ENCODE results near the gene NIPAL3.

NIPAL3 gene

GRCh38 chr1:24384251-24385090 is 31.1 kb upstream of the NIPAL3 start:
- ATAC-seq (replicated peaks) (peak; percentile 76), DNase-seq (peak in 1 of 3 experiments; percentile 13)
- Mint-ChIP-seq H3K27me3 (no peaks in the 10 kb centered on the region), H3K36me3 (ENCODE audit: insufficient read depth) (peaks cover 5% of the 10 kb centered on the region), H3K9me3 (no peaks in the 10 kb centered on the region), H3K4me3 (peak overlapping the region in 1 of 2 donors; percentile 55), H3K27ac (peak overlapping the region; percentile 56 to 89), H3K4me1 (ENCODE audit: low read depth in 2 of 2) (peaks cover 4 to 23% of the 10 kb centered on the region in 2 donors)

- Mint-ChIP-seq H3K36me3 (ENCODE audit: insufficient read depth) (peaks cover 3% of the 10 kb centered on the region), H3K9me3 (no peaks in the 10 kb centered on the region), H3K27me3 (no peaks in the 10 kb centered on the region), H3K4me1 (ENCODE audit: low read depth in 2 of 2) (peaks cover 4 to 23% of the 10 kb centered on the region in 2 donors), H3K4me3 (peak overlapping the region in 1 of 2 donors; percentile 55), H3K27ac (peak overlapping the region in 1 of 2 donors; percentile 89)
- ATAC-seq (replicated peaks) (peak; percentile 37), DNase-seq (peak in 1 of 3 experiments; percentile 9)
These were observed 30.3 kb upstream of the NIPAL3 start for GRCh38 chr1:24385160-24385940.

GRCh38 chr1:24386241-24386640 is 29.4 kb upstream of the NIPAL3 start:
- peaks cover under 1% of the 10 kb centered on the region for H3K36me3 Mint-ChIP-seq (ENCODE audit: insufficient read depth)
- H3K27me3 Mint-ChIP-seq: no peaks in the 10 kb centered on the region
- ATAC-seq (replicated peaks): no peak
- H3K27ac Mint-ChIP-seq: no peak overlapping the region
- DNase-seq: no peak
- H3K4me3 Mint-ChIP-seq: no peak overlapping the region
- peaks cover 6 to 24% of the 10 kb centered on the region in 2 donors for H3K4me1 Mint-ChIP-seq (ENCODE audit: low read depth in 2 of 2)
- no peaks in the 10 kb centered on the region for H3K9me3 Mint-ChIP-seq

GRCh38 chr1:24386931-24387330 is 28.7 kb upstream of the NIPAL3 start:
- H3K36me3 Mint-ChIP-seq (ENCODE audit: insufficient read depth): peaks cover 6% of the 10 kb centered on the region
- no peak overlapping the region for H3K27ac Mint-ChIP-seq
- H3K9me3 Mint-ChIP-seq: no peaks in the 10 kb centered on the region
- no peak overlapping the region for H3K4me3 Mint-ChIP-seq
- no peak for ATAC-seq (replicated peaks)
- peaks cover 13 to 31% of the 10 kb centered on the region in 2 donors for H3K4me1 Mint-ChIP-seq (ENCODE audit: low read depth in 2 of 2)
- H3K27me3 Mint-ChIP-seq: no peaks in the 10 kb centered on the region
- no peak for DNase-seq

- Mint-ChIP-seq H3K27me3 (no peaks in the 10 kb centered on the region), H3K27ac (no peak overlapping the region), H3K4me1 (ENCODE audit: low read depth in 2 of 2) (peaks cover 19 to 37% of the 10 kb centered on the region in 2 donors), H3K9me3 (no peaks in the 10 kb centered on the region), H3K36me3 (ENCODE audit: insufficient read depth) (peaks cover 6% of the 10 kb centered on the region), H3K4me3 (no peak overlapping the region)
- DNase-seq (no peak), ATAC-seq (replicated peaks) (no peak)
These were observed 27.9 kb upstream of the NIPAL3 start for GRCh38 chr1:24387636-24388175.

GRCh38 chr1:24388331-24388885 is 27.2 kb upstream of the NIPAL3 start:
- no peak for ATAC-seq (replicated peaks)
- no peaks in the 10 kb centered on the region for H3K9me3 Mint-ChIP-seq

GRCh38 chr1:24389231-24389678 is 26.3 kb upstream of the NIPAL3 start:
- H3K4me1 Mint-ChIP-seq (ENCODE audit: low read depth in 2 of 2): peaks cover 26 to 34% of the 10 kb centered on the region in 2 donors
- no peak overlapping the region for H3K27ac Mint-ChIP-seq
- peaks cover 6% of the 10 kb centered on the region for H3K36me3 Mint-ChIP-seq (ENCODE audit: insufficient read depth)
- H3K9me3 Mint-ChIP-seq: no peaks in the 10 kb centered on the region
- H3K4me3 Mint-ChIP-seq: no peak overlapping the region
- DNase-seq: no peak
- no peak for ATAC-seq (replicated peaks)
- no peaks in the 10 kb centered on the region for H3K27me3 Mint-ChIP-seq

More at GRCh38 chr1:24388331-24388885, 27.2 kb upstream of the NIPAL3 start:
- no peak for DNase-seq
- Mint-ChIP-seq H3K27ac (no peak overlapping the region), H3K4me1 (ENCODE audit: low read depth in 2 of 2) (peaks cover 22 to 37% of the 10 kb centered on the region in 2 donors), H3K27me3 (no peaks in the 10 kb centered on the region), H3K36me3 (ENCODE audit: insufficient read depth) (peaks cover 6% of the 10 kb centered on the region), H3K4me3 (no peak overlapping the region)

- peak; percentile 58 to 68 (median 61) for DNase-seq
- Mint-ChIP-seq H3K4me1 (ENCODE audit: low read depth in 2 of 2) (peaks cover 21% of the 10 kb centered on the region in 2 donors), H3K27me3 (no peaks in the 10 kb centered on the region), H3K9me3 (no peaks in the 10 kb centered on the region), H3K4me3 (peak overlapping the region; percentile 83 to 87), H3K27ac (peak overlapping the region; percentile 98), H3K36me3 (ENCODE audit: insufficient read depth) (peaks cover 6% of the 10 kb centered on the region)
- peak; percentile 76 for ATAC-seq (replicated peaks)
These were observed 24.4 kb upstream of the NIPAL3 start for GRCh38 chr1:24390924-24391782.

GRCh38 chr1:24391882-24392603 is 23.6 kb upstream of the NIPAL3 start:
- DNase-seq (peak; percentile 54 to 67 (median 57)), ATAC-seq (replicated peaks) (peak; percentile 74)
- Mint-ChIP-seq H3K27me3 (no peaks in the 10 kb centered on the region), H3K36me3 (ENCODE audit: insufficient read depth) (peaks cover 6% of the 10 kb centered on the region), H3K9me3 (no peaks in the 10 kb centered on the region), H3K4me1 (ENCODE audit: low read depth in 2 of 2) (peaks cover 14 to 21% of the 10 kb centered on the region in 2 donors), H3K4me3 (peak overlapping the region; percentile 83 to 87), H3K27ac (peak overlapping the region; percentile 98)

GRCh38 chr1:24392604-24392946 is 23.0 kb upstream of the NIPAL3 start:
- ATAC-seq (replicated peaks) (no peak), DNase-seq (no peak)
- Mint-ChIP-seq H3K4me1 (ENCODE audit: low read depth in 2 of 2) (peaks cover 14 to 21% of the 10 kb centered on the region in 2 donors), H3K9me3 (no peaks in the 10 kb centered on the region), H3K36me3 (ENCODE audit: insufficient read depth) (peaks cover 6% of the 10 kb centered on the region), H3K27ac (peak overlapping the region; percentile 98), H3K27me3 (no peaks in the 10 kb centered on the region), H3K4me3 (peak overlapping the region; percentile 83 to 87)

GRCh38 chr1:24392982-24393650 is 22.5 kb upstream of the NIPAL3 start:
- ATAC-seq (replicated peaks) (no peak), DNase-seq (no peak)
- no peak overlapping the region for H3K4me3 Mint-ChIP-seq
- H3K4me1 Mint-ChIP-seq (ENCODE audit: low read depth in 2 of 2): peaks cover 14 to 21% of the 10 kb centered on the region in 2 donors
- H3K36me3 Mint-ChIP-seq (ENCODE audit: insufficient read depth): peaks cover 6% of the 10 kb centered on the region
- H3K9me3 Mint-ChIP-seq: no peaks in the 10 kb centered on the region
- peak overlapping the region in 1 of 2 donors; percentile 98 for H3K27ac Mint-ChIP-seq
- no peaks in the 10 kb centered on the region for H3K27me3 Mint-ChIP-seq

Measured in effector memory CD8-positive, alpha-beta T cell (primary cell).